Activated T-cell treated with anti-CD3 and anti-CD28 coated beads, Interleukin-2, amount 50 U/mL, for 72 hours (primary cell): Measurements from ENCODE around the gene BRD7. TPM values are rescaled to one million over a fixed set of nuclear protein-coding genes. Genes with fewer than 3 reads are reported as not detected.

ENCODE experiments used
- ATAC-seq, 2 donors: fragments of 150-1000 bp; cut with Tn5 transposase; replicated peaks in 1 of 2; 2 replicates each; pipeline ENCODE4 v1.10.0; 2021; ENCODE audit warnings: moderate library complexity in 2 of 2, mild to moderate bottlenecking in 1 of 2
- DNase-seq, 2 donors: peaks; one replicate each; pipeline ENCODE4 v3.0.0; 2021 to 2022; ENCODE audit warnings: mixed read lengths in 1 of 2
- H3K27ac Mint-ChIP-seq: one replicate; pipeline ENCODE4 v1.8.0; 2022; ENCODE audit warnings: mild to moderate bottlenecking, moderate library complexity, mixed read lengths
- H3K27me3 Mint-ChIP-seq: one replicate; pipeline ENCODE4 v1.8.0; 2022; ENCODE audit warnings: low read depth, mixed read lengths
- H3K36me3 Mint-ChIP-seq, 2 donors: one replicate each; pipeline ENCODE4 v1.8.0; 2022; ENCODE audit warnings: mixed read lengths in 2 of 2, mild to moderate bottlenecking in 1 of 2; ENCODE audit not compliant: insufficient read depth in 2 of 2
- H3K4me1 Mint-ChIP-seq: one replicate; pipeline ENCODE4 v1.8.0; 2022; ENCODE audit warnings: low read depth, mixed read lengths
- H3K4me3 Mint-ChIP-seq, 2 donors: one replicate each; pipeline ENCODE4 v1.8.0; 2022; ENCODE audit warnings: mild to moderate bottlenecking in 2 of 2, mixed read lengths in 2 of 2, moderate library complexity in 2 of 2
- H3K9me3 Mint-ChIP-seq, 2 donors: one replicate each; pipeline ENCODE4 v1.8.0; 2022; ENCODE audit warnings: mixed read lengths in 2 of 2
- total RNA-seq, 2 donors: library from RNA; stranded (reverse); gene quantifications; one replicate each; pipeline ENCODE4 v1.2.3, GENCODE V29; 2022

Gene BRD7
- total RNA-seq, 2 donors from 2014 or later, result 74.8 to 84.2 TPM

DNA sequence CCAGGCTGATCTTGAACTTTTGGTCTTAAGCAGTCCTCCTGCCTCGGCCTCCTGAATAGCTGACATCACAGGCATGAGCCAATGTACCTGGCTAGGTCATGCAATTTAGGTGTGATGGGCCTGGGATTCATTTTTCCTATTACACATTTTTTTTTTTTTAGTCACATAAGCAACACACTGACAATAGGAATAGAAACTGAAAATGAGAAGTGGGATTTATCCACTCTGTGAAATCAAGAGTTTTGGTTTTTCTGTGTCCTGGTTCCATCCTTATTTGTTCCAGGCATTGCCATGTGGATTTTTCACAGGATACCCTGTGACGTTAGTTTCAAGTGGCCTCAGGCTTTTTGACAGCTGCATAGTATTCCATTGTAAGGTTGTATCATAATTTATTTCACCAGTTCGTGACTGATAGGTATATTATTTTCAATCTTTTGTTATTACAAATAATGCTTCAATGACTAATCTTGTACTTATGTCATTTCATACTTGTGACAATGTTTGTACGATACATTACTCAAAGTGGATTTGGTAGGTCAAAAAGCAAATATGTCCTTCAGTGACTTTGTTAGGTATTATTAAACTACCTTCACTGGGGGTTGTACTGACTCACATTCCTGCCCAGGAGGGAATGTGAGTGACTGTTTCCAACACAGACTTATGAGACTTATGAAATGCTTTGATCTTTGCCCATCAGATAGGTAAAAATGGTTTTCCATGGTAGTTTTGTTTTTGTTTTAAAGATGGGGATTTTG is 91.8 kb downstream of the BRD7 start:
- Mint-ChIP-seq H3K27me3 (no peaks in the 10 kb centered on the region), H3K9me3 (peaks cover 0 to 2% of the 10 kb centered on the region in 2 donors), H3K4me1 (peaks cover 93% of the 10 kb centered on the region), H3K27ac (peak overlapping the region; percentile 96), H3K4me3 (peak overlapping the region; percentile 45 to 68), H3K36me3 (peaks cover 9 to 18% of the 10 kb centered on the region in 2 donors)
- DNase-seq, result no peak
- ATAC-seq, result peak; percentile 68 to 71

GRCh38 chr16:50276326-50276640 is 92.5 kb downstream of the BRD7 start:
- ATAC-seq (no peak), DNase-seq (no peak)
- peaks cover 0 to 2% of the 10 kb centered on the region in 2 donors for H3K9me3 Mint-ChIP-seq
- H3K27ac Mint-ChIP-seq, result no peak overlapping the region
- peak overlapping the region in 1 of 2 donors; percentile 18 for H3K4me3 Mint-ChIP-seq
- peaks cover 94% of the 10 kb centered on the region for H3K4me1 Mint-ChIP-seq
- peaks cover 9 to 18% of the 10 kb centered on the region in 2 donors for H3K36me3 Mint-ChIP-seq
- H3K27me3 Mint-ChIP-seq, result no peaks in the 10 kb centered on the region

DNA sequence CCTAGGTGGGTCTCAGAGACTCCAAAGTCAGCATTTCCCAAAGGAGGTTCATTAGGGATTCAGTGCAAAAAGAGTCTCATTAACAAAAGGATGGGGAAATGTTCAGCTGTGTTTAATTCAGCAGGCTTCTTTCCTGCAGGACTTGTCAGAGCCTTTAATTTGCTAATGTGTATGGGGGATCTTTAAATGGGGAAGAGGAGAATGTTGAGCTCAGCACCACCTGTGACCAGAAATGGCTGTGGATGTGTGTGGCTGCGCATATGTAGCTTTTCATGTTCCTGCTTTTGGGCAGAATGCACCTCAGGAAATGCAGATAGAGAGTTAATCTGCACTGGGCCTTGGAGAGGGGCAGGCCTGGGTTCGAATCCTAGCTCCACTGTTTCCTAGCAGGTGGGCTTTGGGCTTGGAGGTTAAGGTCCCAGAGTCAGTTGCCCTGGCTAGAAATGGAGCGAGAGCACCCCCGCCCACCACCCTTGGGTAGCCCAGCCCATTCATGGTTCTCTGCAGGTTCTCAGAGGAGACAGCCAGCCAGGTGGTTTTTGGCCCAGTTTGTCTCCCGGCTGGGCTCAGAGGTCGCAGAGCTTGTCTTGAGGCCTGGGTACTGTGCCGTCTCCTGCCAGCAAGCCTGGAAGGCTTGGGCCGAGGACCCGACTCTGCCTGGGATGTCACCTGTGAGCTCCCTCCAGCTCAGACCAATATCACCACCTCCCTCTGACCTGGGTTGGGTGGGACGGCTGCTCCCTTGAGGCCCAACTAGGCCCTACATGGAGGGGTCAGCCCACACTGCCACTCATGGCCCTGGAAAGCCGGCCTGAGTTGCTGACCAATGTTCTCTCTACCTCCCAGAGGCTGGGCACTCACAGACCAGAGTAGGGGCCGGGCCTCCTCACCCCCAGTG is 93.1 kb downstream of the BRD7 start:
- H3K36me3 Mint-ChIP-seq, result peaks cover 9 to 18% of the 10 kb centered on the region in 2 donors
- H3K4me1 Mint-ChIP-seq, result peaks cover 95% of the 10 kb centered on the region
- peak overlapping the region; percentile 96 to 99 for H3K4me3 Mint-ChIP-seq
- DNase-seq, result no peak
- no peaks in the 10 kb centered on the region for H3K27me3 Mint-ChIP-seq
- peak overlapping the region; percentile 99 for H3K27ac Mint-ChIP-seq
- ATAC-seq, result no peak
- peaks cover 0 to 2% of the 10 kb centered on the region in 2 donors for H3K9me3 Mint-ChIP-seq

GRCh38 chr16:50275098-50275415 is 93.7 kb downstream of the BRD7 start:
- Mint-ChIP-seq H3K9me3 (peaks cover 0 to 2% of the 10 kb centered on the region in 2 donors), H3K27me3 (no peaks in the 10 kb centered on the region), H3K4me1 (peaks cover 95% of the 10 kb centered on the region), H3K27ac (peak overlapping the region; percentile 99), H3K4me3 (peak overlapping the region; percentile 96 to 99), H3K36me3 (peaks cover 7 to 13% of the 10 kb centered on the region in 2 donors)
- no peak for DNase-seq
- no peak for ATAC-seq

GRCh38 chr16:50274326-50275097 is 94.3 kb downstream of the BRD7 start:
- Mint-ChIP-seq H3K27ac (peak overlapping the region; percentile 99), H3K9me3 (peaks cover 0 to 2% of the 10 kb centered on the region in 2 donors), H3K4me1 (peaks cover 95% of the 10 kb centered on the region), H3K27me3 (no peaks in the 10 kb centered on the region), H3K36me3 (peaks cover 7 to 13% of the 10 kb centered on the region in 2 donors), H3K4me3 (peak overlapping the region; percentile 96 to 99)
- ATAC-seq (peak; percentile 43 to 53), DNase-seq (peak; percentile 55 to 67)

GRCh38 chr16:50273888-50274325 is 94.9 kb downstream of the BRD7 start:
- peaks cover 0 to 2% of the 10 kb centered on the region in 2 donors for H3K9me3 Mint-ChIP-seq

DNA sequence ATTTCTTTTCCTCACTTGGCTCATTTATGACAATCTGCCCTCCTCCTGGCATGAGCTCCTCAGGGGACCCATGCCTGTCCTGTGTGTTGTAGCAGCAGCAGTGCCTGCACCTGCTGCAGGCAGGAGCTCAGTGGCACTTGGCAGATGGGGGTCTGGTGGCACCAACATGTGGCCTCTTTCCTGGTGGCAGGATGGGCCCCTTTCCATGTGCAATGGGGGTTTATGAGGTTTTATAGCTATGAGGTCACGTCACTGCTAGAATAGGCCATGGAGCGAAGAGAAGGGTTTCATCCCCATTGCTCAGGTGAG is 95.5 kb downstream of the BRD7 start:
- Mint-ChIP-seq H3K27ac (peak overlapping the region; percentile 99), H3K4me1 (peaks cover 95% of the 10 kb centered on the region), H3K36me3 (peaks cover 6 to 9% of the 10 kb centered on the region in 2 donors), H3K27me3 (no peaks in the 10 kb centered on the region), H3K9me3 (peaks cover 0 to 1% of the 10 kb centered on the region in 2 donors), H3K4me3 (peak overlapping the region; percentile 96 to 99)
- DNase-seq (no peak), ATAC-seq (no peak)

More at GRCh38 chr16:50273888-50274325, 94.9 kb downstream of the BRD7 start:
- H3K4me3 Mint-ChIP-seq, result peak overlapping the region; percentile 96 to 99
- ATAC-seq (peak; percentile 15 to 21), DNase-seq (peak; percentile 53 to 55)
- H3K27ac Mint-ChIP-seq, result peak overlapping the region; percentile 99
- H3K4me1 Mint-ChIP-seq, result peaks cover 95% of the 10 kb centered on the region
- H3K27me3 Mint-ChIP-seq, result no peaks in the 10 kb centered on the region
- H3K36me3 Mint-ChIP-seq, result peaks cover 7 to 13% of the 10 kb centered on the region in 2 donors

- DNase-seq (no peak), ATAC-seq (no peak)
- H3K27me3 Mint-ChIP-seq, result no peaks in the 10 kb centered on the region
These were observed 96.0 kb downstream of the BRD7 start for GRCh38 chr16:50272687-50273381.

DNA sequence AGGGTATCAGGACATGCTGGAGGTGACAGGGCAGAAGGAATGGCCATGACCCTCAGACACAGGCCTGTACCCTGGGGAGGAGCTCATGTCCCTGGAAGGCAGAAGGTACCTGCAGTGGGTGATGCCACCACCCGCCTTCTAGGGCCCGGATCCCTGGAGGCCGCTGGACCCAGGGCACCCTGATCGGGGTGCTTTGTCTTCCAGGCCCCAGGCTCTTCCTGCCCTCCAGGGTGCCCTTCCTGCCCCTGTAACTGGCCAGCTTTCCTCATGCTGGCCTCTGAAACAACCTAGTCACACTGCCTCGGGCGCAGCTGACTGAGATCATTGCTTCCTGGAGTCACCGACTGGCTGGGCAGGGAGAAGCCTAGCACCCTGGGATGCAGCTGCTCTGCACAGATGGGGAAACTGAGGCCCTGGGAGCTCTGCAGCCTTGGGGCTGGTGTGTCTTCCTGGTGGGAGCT is 96.6 kb downstream of the BRD7 start:
- H3K4me3 Mint-ChIP-seq, result peak overlapping the region in 1 of 2 donors; percentile 96
- DNase-seq (no peak), ATAC-seq (no peak)
- H3K4me1 Mint-ChIP-seq, result peaks cover 95% of the 10 kb centered on the region
- H3K9me3 Mint-ChIP-seq, result no peaks in the 10 kb centered on the region
- no peaks in the 10 kb centered on the region for H3K27me3 Mint-ChIP-seq
- H3K36me3 Mint-ChIP-seq, result peaks cover 2% of the 10 kb centered on the region in 2 donors
- peak overlapping the region; percentile 99 for H3K27ac Mint-ChIP-seq

More at GRCh38 chr16:50272687-50273381, 96.0 kb downstream of the BRD7 start:
- H3K36me3 Mint-ChIP-seq, result peaks cover 3 to 4% of the 10 kb centered on the region in 2 donors
- peaks cover 95% of the 10 kb centered on the region for H3K4me1 Mint-ChIP-seq
- H3K4me3 Mint-ChIP-seq, result peak overlapping the region; percentile 96 to 99
- H3K27ac Mint-ChIP-seq, result peak overlapping the region; percentile 99
- H3K9me3 Mint-ChIP-seq, result no peaks in the 10 kb centered on the region

DNA sequence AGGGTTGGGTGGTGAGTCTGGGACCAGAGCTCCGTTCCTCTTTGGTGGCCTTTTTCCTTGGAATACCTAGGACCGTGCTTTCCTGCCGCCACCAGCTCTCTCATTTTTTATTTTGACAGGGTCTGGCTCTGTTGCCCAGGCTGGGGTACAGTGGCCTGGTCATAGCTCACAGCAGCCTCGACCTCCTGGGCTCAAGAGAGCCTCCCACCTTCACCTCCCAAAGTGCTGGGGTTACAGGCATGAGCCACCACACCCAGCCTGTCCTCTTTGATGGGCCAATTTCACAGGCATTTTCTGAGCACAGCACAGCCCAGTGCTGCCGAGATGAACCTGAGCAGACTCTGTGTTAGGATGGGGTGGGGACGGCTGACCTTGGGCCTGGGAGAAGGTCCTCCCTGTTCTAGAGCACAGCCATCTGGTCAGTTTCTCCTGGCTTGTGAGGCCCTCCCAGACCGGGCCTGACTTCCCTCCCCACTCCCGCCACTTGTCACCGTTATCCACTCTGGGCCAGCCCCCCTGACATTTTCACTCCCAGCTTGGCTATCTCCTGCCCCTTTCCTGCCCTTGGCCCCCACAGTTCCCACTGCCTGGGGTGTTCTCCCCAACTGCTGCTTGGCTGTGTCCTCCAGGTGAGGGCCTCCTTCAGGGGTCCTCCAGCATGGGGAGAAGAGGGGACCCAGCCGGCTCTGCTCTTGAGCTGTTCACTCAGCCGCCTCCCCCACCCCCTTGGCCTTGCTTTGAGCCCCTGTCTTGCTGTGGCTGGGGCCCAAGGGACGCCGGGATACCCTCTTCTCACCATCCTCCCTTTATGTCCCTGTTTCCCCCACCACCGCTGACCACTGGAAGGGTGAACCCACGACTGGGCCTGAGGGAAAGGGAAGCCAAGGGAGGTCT is 97.4 kb downstream of the BRD7 start:
- DNase-seq (no peak), ATAC-seq (no peak)
- Mint-ChIP-seq H3K4me1 (peaks cover 91% of the 10 kb centered on the region), H3K36me3 (peaks cover 2% of the 10 kb centered on the region in 2 donors), H3K9me3 (no peaks in the 10 kb centered on the region), H3K27ac (peak overlapping the region; percentile 60), H3K4me3 (no peak overlapping the region), H3K27me3 (no peaks in the 10 kb centered on the region)

GRCh38 chr16:50270510-50271147 is 98.2 kb downstream of the BRD7 start:
- Mint-ChIP-seq H3K4me3 (peak overlapping the region in 1 of 2 donors; percentile 31), H3K27ac (peak overlapping the region; percentile 54), H3K9me3 (no peaks in the 10 kb centered on the region), H3K4me1 (peaks cover 93% of the 10 kb centered on the region), H3K36me3 (peaks cover 2% of the 10 kb centered on the region in 2 donors), H3K27me3 (no peaks in the 10 kb centered on the region)
- ATAC-seq, result no peak
- no peak for DNase-seq
